Measurements from ENCODE around the gene SLC16A8. TPM values are rescaled to one million over a fixed set of nuclear protein-coding genes. Genes with fewer than 3 reads are reported as not detected.

The SLC16A8 gene
- total RNA-seq, 1 experiment from 2014 or later, result 1.1 TPM

- Mint-ChIP-seq H3K4me1 (peaks cover 9 to 26% of the 10 kb centered on the region in 2 experiments), H3K27me3 (ENCODE audit: low read depth) (peaks cover 2% of the 10 kb centered on the region), H3K9me3 (no peaks in the 10 kb centered on the region), H3K36me3 (ENCODE audit: insufficient read depth in 1 of 3, low read depth in 3 of 3) (peaks cover 1 to 12% (median 9%) of the 10 kb centered on the region in 3 experiments; a peak in 4 of 7 replicates), H3K4me3 (no peak overlapping the region), H3K27ac (no peak overlapping the region; a peak in 1 of 7 replicates)
- no peak overlapping the region for H2BK12ac ChIP-seq (ENCODE audit: insufficient read length, low read depth, low read length)
- H4K20me1 ChIP-seq (ENCODE audit: control insufficient read depth, insufficient read depth, insufficient read length), result no peaks in the 10 kb centered on the region
- H2BK120ac ChIP-seq (ENCODE audit: low read depth, low read length, poor library complexity, severe bottlenecking), result no peak overlapping the region
- no peak overlapping the region for H2BK15ac ChIP-seq (ENCODE audit: low read depth, low read length)
- no peaks in the 10 kb centered on the region for H3K4me1 ChIP-seq (ENCODE audit: insufficient read depth, low read length)
- no CpG with 5 or more reads among the region's 85 CpGs for WGBS (ENCODE audit: extremely low coverage, insufficient read length, low lambda C conversion rate)
- H3K79me1 ChIP-seq (ENCODE audit: insufficient read depth, low read depth, low read length, poor library complexity, severe bottlenecking), result no peaks in the 10 kb centered on the region
- no peak overlapping the region for H2BK20ac ChIP-seq (ENCODE audit: low read depth, low read length, poor library complexity, severe bottlenecking)
- no peaks in the 10 kb centered on the region for H3K79me2 ChIP-seq (ENCODE audit: insufficient read depth, low read length)
- no peak overlapping the region for H3K23ac ChIP-seq (ENCODE audit: insufficient read length, low read depth, low read length)
- no peak overlapping the region for H4K91ac ChIP-seq (ENCODE audit: insufficient read length, low read depth, low read length)
- no peak for TF ChIP-seq CTCF (conservative IDR thresholded peaks at IDR 0.05)
- H2AFZ ChIP-seq (ENCODE audit: low read length), result no peak overlapping the region
- H3K4ac ChIP-seq (ENCODE audit: low read depth, low read length), result no peak overlapping the region
- no peak overlapping the region for H3K4me2 ChIP-seq (ENCODE audit: insufficient read depth, insufficient read length, low read length)
- no peak overlapping the region for H3K18ac ChIP-seq (ENCODE audit: insufficient read length, low read depth, low read length)
- H3K27ac ChIP-seq (ENCODE audit: insufficient read length, low read depth, low read length), result no peak overlapping the region
- H4K5ac ChIP-seq (ENCODE audit: insufficient read length, low read depth, low read length), result no peak overlapping the region
- H3K9me3 ChIP-seq (ENCODE audit: control insufficient read depth, low read depth, low read length), result no peaks in the 10 kb centered on the region
- no peaks in the 10 kb centered on the region for H3K23me2 ChIP-seq (ENCODE audit: insufficient read length, low read depth, low read length, poor library complexity, severe bottlenecking)
- no peak overlapping the region for H3K56ac ChIP-seq (ENCODE audit: insufficient read length, low read depth, low read length)
- H3K27me3 ChIP-seq (ENCODE audit: insufficient read depth, low read length), result no peaks in the 10 kb centered on the region
- no peak overlapping the region; the same call in 1 of the 2 replicates for H3K14ac ChIP-seq (ENCODE audit: insufficient read depth, low read length)
- no peak overlapping the region for H3K9ac ChIP-seq (ENCODE audit: extremely low read depth, insufficient read length, low read length)
- H2AK5ac ChIP-seq (ENCODE audit: insufficient read length, low read length), result no peak overlapping the region
- no peak overlapping the region for H2BK5ac ChIP-seq (ENCODE audit: insufficient read length, low read length)
- no peak overlapping the region for H3T11ph ChIP-seq (ENCODE audit: low read length)
- DNase-seq, result no peak
- no peak overlapping the region for H4K8ac ChIP-seq (replicated peaks; ENCODE audit: insufficient read length, low read depth, low read length)
Observed at GRCh38 chr22:38088629-38089473, 4.9 kb upstream of the SLC16A8 start.
